Breast epithelium (tissue), 3 donors: ENCODE results near the gene LPGAT1.
A peak's percentile ranks its signal among the peaks of the same experiment; 100 is the strongest.

Source experiments
- POLR2A ChIP-seq: fragments of 450-650 bp; IDR thresholded peaks from one replicate; pipeline ENCODE4 v1.6.1; 2016; ENCODE audit warnings: antibody characterized with exemption, mild to moderate bottlenecking, moderate library complexity
- POLR2AphosphoS5 ChIP-seq, 3 donors: sonication (generic); formaldehyde crosslinking; IDR thresholded peaks; one replicate each; pipeline ENCODE4 v1.6.1; 2017; ENCODE audit warnings: antibody characterized with exemption in 3 of 3
- TF ChIP-seq, protein P1 (sequence below), 3 donors: fragments of 450-650 bp; IDR thresholded peaks; one replicate each; pipeline ENCODE4 v1.5.1; 2016 to 2017; ENCODE audit warnings: antibody characterized with exemption in 3 of 3, mild to moderate bottlenecking in 3 of 3, moderate library complexity in 3 of 3

- TF ChIP-seq, protein P1, sequence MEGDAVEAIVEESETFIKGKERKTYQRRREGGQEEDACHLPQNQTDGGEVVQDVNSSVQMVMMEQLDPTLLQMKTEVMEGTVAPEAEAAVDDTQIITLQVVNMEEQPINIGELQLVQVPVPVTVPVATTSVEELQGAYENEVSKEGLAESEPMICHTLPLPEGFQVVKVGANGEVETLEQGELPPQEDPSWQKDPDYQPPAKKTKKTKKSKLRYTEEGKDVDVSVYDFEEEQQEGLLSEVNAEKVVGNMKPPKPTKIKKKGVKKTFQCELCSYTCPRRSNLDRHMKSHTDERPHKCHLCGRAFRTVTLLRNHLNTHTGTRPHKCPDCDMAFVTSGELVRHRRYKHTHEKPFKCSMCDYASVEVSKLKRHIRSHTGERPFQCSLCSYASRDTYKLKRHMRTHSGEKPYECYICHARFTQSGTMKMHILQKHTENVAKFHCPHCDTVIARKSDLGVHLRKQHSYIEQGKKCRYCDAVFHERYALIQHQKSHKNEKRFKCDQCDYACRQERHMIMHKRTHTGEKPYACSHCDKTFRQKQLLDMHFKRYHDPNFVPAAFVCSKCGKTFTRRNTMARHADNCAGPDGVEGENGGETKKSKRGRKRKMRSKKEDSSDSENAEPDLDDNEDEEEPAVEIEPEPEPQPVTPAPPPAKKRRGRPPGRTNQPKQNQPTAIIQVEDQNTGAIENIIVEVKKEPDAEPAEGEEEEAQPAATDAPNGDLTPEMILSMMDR (IDR thresholded peaks at IDR 0.05), result no peak
- TF ChIP-seq POLR2AphosphoS5 (IDR thresholded peaks at IDR 0.05) (peak in 2 of 3 donors; percentile 13 to 47), POLR2A (no peak)
These were observed 95.1 kb downstream of the LPGAT1 start for GRCh38 chr1:211735208-211736170.
